Neural progenitor cell (in vitro differentiated cells): ENCODE results near the gene ADISSP. TPM values are rescaled to one million over a fixed set of nuclear protein-coding genes. Genes with fewer than 3 reads are reported as not detected.

Experiments
- DNase-seq: peaks from one replicate; pipeline ENCODE4 v3.0.0-alpha.2; 2016; ENCODE audit warnings: low spot score
- H2AFZ ChIP-seq: fragments of 200-600 bp; sonication (generic); replicated peaks from 2 replicates; pipeline ENCODE4 v1.6.1; 2016; ENCODE audit warnings: antibody characterized with exemption
- H3F3A ChIP-seq: fragments of 200-600 bp; sonication (generic); 2 replicates; pipeline ENCODE4 v1.6.1; 2016; ENCODE audit warnings: antibody characterized with exemption, low read depth
- H3K27ac ChIP-seq: fragments of 200-600 bp; sonication (generic); 2 replicates; pipeline ENCODE4 v1.5.1; 2016; ENCODE audit warnings: mild to moderate bottlenecking
- H3K27me3 ChIP-seq: fragments of 200-600 bp; sonication (generic); 2 replicates; pipeline ENCODE4 v1.6.1; 2016; ENCODE audit warnings: mild to moderate bottlenecking, moderate library complexity
- H3K36me3 ChIP-seq: fragments of 200-600 bp; sonication (generic); 2 replicates; pipeline ENCODE4 v1.5.1; 2016
- H3K4me1 ChIP-seq: fragments of 200-600 bp; sonication (generic); 2 replicates; pipeline ENCODE4 v1.6.1; 2016; ENCODE audit warnings: mixed run types
- H3K4me2 ChIP-seq: fragments of 200-600 bp; sonication (generic); 2 replicates; pipeline ENCODE4 v1.6.1; 2016
- H3K4me3 ChIP-seq: fragments of 200-600 bp; sonication (generic); 2 replicates; pipeline ENCODE4 v1.5.1; 2016
- H3K79me2 ChIP-seq: fragments of 200-600 bp; sonication (generic); 2 replicates; pipeline ENCODE4 v1.6.1; 2016; ENCODE audit warnings: low read depth
- H3K9ac ChIP-seq: fragments of 200-600 bp; sonication (generic); 2 replicates; pipeline ENCODE4 v1.6.1; 2016
- H3K9me3 ChIP-seq: fragments of 200-600 bp; sonication (generic); 2 replicates; pipeline ENCODE4 v1.5.1; 2016; ENCODE audit warnings: low read depth
- H4K20me1 ChIP-seq: fragments of 200-600 bp; sonication (generic); 2 replicates; pipeline ENCODE4 v1.6.1; 2016; ENCODE audit warnings: low read depth
- H3K27ac Mint-ChIP-seq: 3 replicates; pipeline ENCODE4 v1.8.0; 2021; ENCODE audit warnings: mixed read lengths
- H3K27me3 Mint-ChIP-seq: 2 replicates; pipeline ENCODE4 v1.8.0; 2022; ENCODE audit warnings: low read depth, mild to moderate bottlenecking, inconsistent platforms, moderate library complexity, mixed read lengths; ENCODE audit not compliant: insufficient read depth
- H3K36me3 Mint-ChIP-seq: 3 replicates; pipeline ENCODE4 v1.8.0; 2021; ENCODE audit warnings: mixed read lengths
- H3K4me1 Mint-ChIP-seq: 3 replicates; pipeline ENCODE4 v1.8.0; 2021; ENCODE audit warnings: mixed read lengths
- H3K4me3 Mint-ChIP-seq: 3 replicates; pipeline ENCODE4 v1.8.0; 2021; ENCODE audit warnings: mild to moderate bottlenecking, moderate library complexity, mixed read lengths
- H3K9me3 Mint-ChIP-seq: 3 replicates; pipeline ENCODE4 v1.8.0; 2020; ENCODE audit warnings: mixed read lengths
- CTCF ChIP-seq: fragments of 200-600 bp; sonication (generic); IDR thresholded peaks from 2 replicates; pipeline ENCODE4 v1.5.1; 2017; ENCODE audit warnings: antibody characterized with exemption, mild to moderate bottlenecking
- EZH2 ChIP-seq: fragments of 200-600 bp; sonication (generic); IDR thresholded peaks from 2 replicates; pipeline ENCODE4 v1.6.1; 2017; ENCODE audit warnings: antibody characterized with exemption, mild to moderate bottlenecking, moderate library complexity
- EZH2phosphoT487 ChIP-seq: fragments of 200-600 bp; sonication (generic); IDR thresholded peaks from 2 replicates; pipeline ENCODE4 v1.6.1; 2017; ENCODE audit warnings: antibody characterized with exemption
- total RNA-seq: library from RNA; depleted of rRNA; stranded (reverse); fragments of >200 nt; gene quantifications from 2 replicates; pipeline ENCODE4 v1.2.3, GENCODE V29; 2015; ENCODE audit warnings: low replicate concordance

The ADISSP gene
- total RNA-seq, 1 donor from 2014 or later: 17.6 TPM

- Histone ChIP-seq H3K4me2 (no peak overlapping the region), H3K9me3 (no peaks in the 10 kb centered on the region), H3K9ac (no peak overlapping the region), H3K4me1 (peaks cover 27% of the 10 kb centered on the region), H3F3A (peaks cover 30% of the 10 kb centered on the region), H3K36me3 (no peaks in the 10 kb centered on the region), H3K27me3 (peaks cover 5% of the 10 kb centered on the region), H2AFZ (no peak overlapping the region), H3K79me2 (no peaks in the 10 kb centered on the region), H3K4me3 (no peak overlapping the region), H4K20me1 (peaks cover 9% of the 10 kb centered on the region), H3K27ac (no peak overlapping the region)
- TF ChIP-seq CTCF: no peak
- TF ChIP-seq EZH2phosphoT487: no peak
- no peak for TF ChIP-seq EZH2
- Mint-ChIP-seq H3K36me3 (peaks cover 41% of the 10 kb centered on the region), H3K9me3 (no peaks in the 10 kb centered on the region), H3K4me1 (peaks cover 58% of the 10 kb centered on the region), H3K4me3 (no peak overlapping the region), H3K27me3 (peaks cover 14% of the 10 kb centered on the region), H3K27ac (no peak overlapping the region)
- DNase-seq: no peak
Measured at GRCh38 chr20:3801846-3802245, 34.3 kb upstream of the ADISSP start.

GRCh38 chr20:3801299-3801698 lies 33.7 kb upstream of the ADISSP start:
- peaks cover 41% of the 10 kb centered on the region for H3K36me3 Mint-ChIP-seq
- H3K27ac Mint-ChIP-seq: no peak overlapping the region
- TF ChIP-seq EZH2phosphoT487 (no peak), CTCF (no peak), EZH2 (no peak)
- Histone ChIP-seq H4K20me1 (peaks cover 9% of the 10 kb centered on the region), H3K4me2 (no peak overlapping the region), H3F3A (peaks cover 30% of the 10 kb centered on the region), H3K4me1 (peaks cover 28% of the 10 kb centered on the region), H3K9ac (no peak overlapping the region), H3K36me3 (no peaks in the 10 kb centered on the region), H3K4me3 (no peak overlapping the region), H3K9me3 (no peaks in the 10 kb centered on the region), H2AFZ (no peak overlapping the region), H3K79me2 (no peaks in the 10 kb centered on the region), H3K27me3 (peaks cover 6% of the 10 kb centered on the region), H3K27ac (no peak overlapping the region)
- no peak for DNase-seq
- peaks cover 14% of the 10 kb centered on the region for H3K27me3 Mint-ChIP-seq
- no peaks in the 10 kb centered on the region for H3K9me3 Mint-ChIP-seq
- no peak overlapping the region for H3K4me3 Mint-ChIP-seq
- H3K4me1 Mint-ChIP-seq: peaks cover 58% of the 10 kb centered on the region

- H3K79me2 ChIP-seq: no peaks in the 10 kb centered on the region
- H3K4me1 Mint-ChIP-seq: peaks cover 58% of the 10 kb centered on the region
- peaks cover 41% of the 10 kb centered on the region for H3K36me3 Mint-ChIP-seq
- DNase-seq: no peak
- peaks cover 28% of the 10 kb centered on the region for H3K4me1 ChIP-seq
- H3K4me3 Mint-ChIP-seq: no peak overlapping the region
- no peak overlapping the region for H3K4me3 ChIP-seq
- H3K27me3 Mint-ChIP-seq: peaks cover 14% of the 10 kb centered on the region
- H3K36me3 ChIP-seq: no peaks in the 10 kb centered on the region
- H4K20me1 ChIP-seq: peaks cover 9% of the 10 kb centered on the region
- no peaks in the 10 kb centered on the region for H3K9me3 Mint-ChIP-seq
- H3K27ac Mint-ChIP-seq: peak overlapping the region; percentile 94
- H3K27me3 ChIP-seq: peaks cover 6% of the 10 kb centered on the region
- TF ChIP-seq EZH2 (no peak), CTCF (no peak), EZH2phosphoT487 (no peak)
- H2AFZ ChIP-seq: no peak overlapping the region
- H3K9ac ChIP-seq: no peak overlapping the region
- H3K27ac ChIP-seq: no peak overlapping the region
- H3F3A ChIP-seq: peaks cover 30% of the 10 kb centered on the region
- no peak overlapping the region for H3K4me2 ChIP-seq
- no peaks in the 10 kb centered on the region for H3K9me3 ChIP-seq
Measured at GRCh38 chr20:3800878-3801260, 33.3 kb upstream of the ADISSP start.
